AG20443 (cell line): ENCODE data around the gene GSTM1.

ENCODE experiments used
- DNase-seq: peaks from one replicate; pipeline ENCODE4 v3.0.0; 2012; ENCODE audit warnings: low spot score, mixed read lengths

GSTM1 gene

GRCh38 chr1:109728870-109729269 is 41.3 kb downstream of the GSTM1 start:
- no peak for DNase-seq

- DNase-seq = no peak
These were observed 43.0 kb downstream of the GSTM1 start for GRCh38 chr1:109730666-109731065.

- DNase-seq = no peak
These were observed 44.8 kb downstream of the GSTM1 start for GRCh38 chr1:109732390-109732881.

- no peak for DNase-seq
These were observed 45.7 kb downstream of the GSTM1 start for GRCh38 chr1:109733236-109733870.

DNA sequence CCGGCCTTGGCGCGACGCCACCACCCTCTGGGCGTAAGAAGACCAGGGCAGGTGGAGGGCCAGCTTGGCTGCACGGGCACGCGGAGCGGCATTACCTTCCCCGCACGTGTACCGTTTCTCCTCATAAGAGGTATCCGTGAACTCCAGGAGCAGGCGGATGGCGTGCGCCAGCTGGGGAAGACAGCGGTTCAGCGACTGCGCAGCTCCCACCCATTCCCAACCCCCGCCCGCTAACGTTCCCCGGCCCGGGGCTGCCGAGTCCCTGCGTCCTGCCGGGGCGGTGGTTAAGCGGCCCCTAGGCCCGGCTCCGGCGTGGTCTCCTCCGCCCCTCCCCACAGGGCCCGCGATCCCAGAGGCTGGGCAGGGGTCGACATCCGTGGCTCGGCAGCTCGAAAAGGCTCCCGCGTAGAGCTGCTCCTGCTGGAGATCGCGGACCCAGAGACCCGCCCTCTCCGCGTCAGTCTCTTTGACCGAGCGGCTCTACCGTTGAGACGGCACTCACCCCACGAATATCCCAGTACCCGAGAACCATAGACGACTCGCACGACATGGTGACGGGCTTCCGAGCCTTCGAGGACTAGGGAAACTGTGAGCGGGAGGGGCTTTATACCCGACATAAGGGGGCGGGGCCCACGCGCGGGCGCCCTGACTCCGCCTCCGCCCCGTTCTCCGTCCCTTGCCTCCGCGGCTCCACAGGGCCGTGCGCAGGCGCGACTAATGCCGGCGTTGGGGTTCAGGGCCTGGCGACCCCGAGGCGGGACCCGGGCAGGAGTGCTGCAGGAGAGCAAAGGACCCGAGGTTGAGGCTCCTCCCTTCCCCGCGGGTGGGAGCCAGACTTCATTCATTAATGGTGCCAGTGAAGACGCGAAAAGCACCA is 52.4 kb downstream of the GSTM1 start:
- DNase-seq = peak; percentile 98

DNA sequence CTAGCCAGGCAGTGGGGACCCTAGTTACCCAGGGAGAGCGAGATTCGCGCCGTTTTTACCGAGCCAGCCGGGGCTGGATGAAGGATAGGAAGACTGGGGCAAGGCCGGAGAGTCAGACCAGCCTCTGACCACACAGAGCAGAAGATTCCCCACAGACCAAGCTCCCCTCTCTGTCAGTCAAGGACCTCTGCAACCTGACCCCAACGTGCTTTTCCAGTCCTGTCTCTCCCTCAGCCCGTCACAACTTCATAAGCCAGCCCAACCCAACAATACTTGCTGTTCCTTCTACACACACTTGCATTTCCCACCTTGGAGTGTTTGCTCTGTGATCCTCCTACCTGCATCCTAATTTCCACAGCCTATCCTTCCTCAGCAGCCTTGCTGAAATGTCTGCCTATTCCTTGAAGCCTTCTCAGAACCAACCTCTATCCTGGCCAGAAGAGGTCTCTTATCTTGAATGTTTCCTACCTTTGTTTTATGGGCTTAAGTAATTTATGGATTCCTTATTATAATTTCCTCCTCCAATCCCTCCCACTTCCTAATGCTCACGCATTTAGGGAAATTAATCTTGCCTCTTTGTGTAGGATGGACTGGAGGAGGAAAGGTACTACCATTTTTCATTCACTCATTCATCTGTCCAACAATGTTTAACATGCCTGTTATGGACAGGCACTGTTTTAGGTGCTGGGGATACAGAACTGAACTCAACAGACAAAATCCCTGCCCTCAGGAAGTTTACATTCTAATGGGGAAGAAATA is 53.2 kb downstream of the GSTM1 start, which contains the start of gene GSTM3:
Gene GSTM3 (minus strand): TSS at position 424 of the 759 bp plus-strand sequence. CDS start 751 bp downstream, outside the sequence.
- no peak for DNase-seq
